ENCODE measurements around the gene OR2T2. TPM values are rescaled to one million over a fixed set of nuclear protein-coding genes. Genes with fewer than 3 reads are reported as not detected.
"Not testable (repeated sequence)": the region's sequence is repeated elsewhere in the genome, so short reads cannot be mapped to it uniquely, and the experiment has no call there.

OR2T2 gene
- total RNA-seq, 4 donors from 2014 or later, result not detected

GRCh38 chr1:248417854-248418253 lies 27.6 kb upstream of the OR2T2 start:
- Histone ChIP-seq H3K27ac (no peak overlapping the region), H3K27me3 (no peaks in the 10 kb centered on the region), H3K4me3 (no peak overlapping the region), H3K9me3 (peaks cover 0 to 13% (median 4%) of the 10 kb centered on the region in 3 donors), H3K36me3 (no peaks in the 10 kb centered on the region), H3K4me1 (no peaks in the 10 kb centered on the region)
- intact Hi-C loops (cut with DNase I), result no loop called here
- TF ChIP-seq, protein P1, sequence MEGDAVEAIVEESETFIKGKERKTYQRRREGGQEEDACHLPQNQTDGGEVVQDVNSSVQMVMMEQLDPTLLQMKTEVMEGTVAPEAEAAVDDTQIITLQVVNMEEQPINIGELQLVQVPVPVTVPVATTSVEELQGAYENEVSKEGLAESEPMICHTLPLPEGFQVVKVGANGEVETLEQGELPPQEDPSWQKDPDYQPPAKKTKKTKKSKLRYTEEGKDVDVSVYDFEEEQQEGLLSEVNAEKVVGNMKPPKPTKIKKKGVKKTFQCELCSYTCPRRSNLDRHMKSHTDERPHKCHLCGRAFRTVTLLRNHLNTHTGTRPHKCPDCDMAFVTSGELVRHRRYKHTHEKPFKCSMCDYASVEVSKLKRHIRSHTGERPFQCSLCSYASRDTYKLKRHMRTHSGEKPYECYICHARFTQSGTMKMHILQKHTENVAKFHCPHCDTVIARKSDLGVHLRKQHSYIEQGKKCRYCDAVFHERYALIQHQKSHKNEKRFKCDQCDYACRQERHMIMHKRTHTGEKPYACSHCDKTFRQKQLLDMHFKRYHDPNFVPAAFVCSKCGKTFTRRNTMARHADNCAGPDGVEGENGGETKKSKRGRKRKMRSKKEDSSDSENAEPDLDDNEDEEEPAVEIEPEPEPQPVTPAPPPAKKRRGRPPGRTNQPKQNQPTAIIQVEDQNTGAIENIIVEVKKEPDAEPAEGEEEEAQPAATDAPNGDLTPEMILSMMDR (IDR thresholded peaks at IDR 0.05), result no peak
- TF ChIP-seq POLR2A (IDR thresholded peaks at IDR 0.05), result no peak
- WGBS, 2 donors, result 52 to 60% methylated on average over 2 of the region's 2 CpGs
- DNase-seq, result no peak

- H3K36me3 ChIP-seq, result no peaks in the 10 kb centered on the region
- intact Hi-C loops (cut with DNase I), result no loop called here
- H3K27ac ChIP-seq, result no peak overlapping the region
- TF ChIP-seq, protein P1 (IDR thresholded peaks at IDR 0.05), result no peak
- TF ChIP-seq POLR2A (IDR thresholded peaks at IDR 0.05), result no peak
- no peak for DNase-seq
- H3K9me3 ChIP-seq, result peaks cover 0 to 21% (median 4%) of the 10 kb centered on the region in 3 donors
- H3K4me3 ChIP-seq, result no peak overlapping the region
- H3K27me3 ChIP-seq, result no peaks in the 10 kb centered on the region
- no peaks in the 10 kb centered on the region for H3K4me1 ChIP-seq
- WGBS, 2 donors, result 6 to 7% methylated on average over 1 of the region's 1 CpG
These were observed 24.1 kb upstream of the OR2T2 start for GRCh38 chr1:248421384-248421783.

DNA sequence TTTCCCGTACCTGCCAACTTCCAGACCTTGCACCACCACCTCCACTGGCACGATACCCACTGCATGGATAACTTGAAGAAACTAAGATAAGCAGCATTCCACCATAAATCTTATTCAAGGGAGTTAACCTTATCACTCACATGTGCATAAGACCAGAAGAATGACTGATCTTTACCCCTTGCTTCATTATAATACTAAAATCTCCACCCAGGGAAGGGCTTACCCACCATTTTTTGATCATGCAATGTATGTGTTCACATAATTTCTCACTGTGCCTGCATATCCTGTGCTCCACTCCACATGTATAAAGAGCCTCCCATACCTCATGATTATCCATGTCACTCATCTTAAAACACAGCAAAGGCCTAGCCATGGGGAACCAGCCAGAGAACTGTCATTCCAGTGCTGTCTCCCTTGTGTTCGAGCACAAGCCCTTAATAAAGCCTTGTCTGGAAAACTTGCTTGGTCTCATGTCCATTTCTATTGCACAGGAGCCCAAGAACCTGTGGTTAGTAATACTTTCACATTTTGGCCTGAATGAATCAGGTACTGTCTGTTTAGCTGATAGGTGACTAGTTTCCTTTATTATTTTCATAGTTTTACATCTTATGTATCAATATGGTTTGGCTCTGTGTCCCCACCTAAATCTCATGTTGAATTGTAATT lies 17.8 kb upstream of the OR2T2 start:
- intact Hi-C loops (cut with DNase I), result not testable (repeated sequence)

GRCh38 chr1:248428192-248428533 lies 17.3 kb upstream of the OR2T2 start:
- DNase-seq, result not testable (repeated sequence)

More for the DNA sequence above, 17.8 kb upstream of the OR2T2 start:
- not testable (repeated sequence) for H3K9me3 ChIP-seq, H3K36me3 ChIP-seq, H3K4me1 ChIP-seq, H3K27ac ChIP-seq, H3K27me3 ChIP-seq, H3K4me3 ChIP-seq, DNase-seq
- 60 to 63% methylated on average over 3 of the region's 3 CpGs for WGBS, 2 donors

DNA sequence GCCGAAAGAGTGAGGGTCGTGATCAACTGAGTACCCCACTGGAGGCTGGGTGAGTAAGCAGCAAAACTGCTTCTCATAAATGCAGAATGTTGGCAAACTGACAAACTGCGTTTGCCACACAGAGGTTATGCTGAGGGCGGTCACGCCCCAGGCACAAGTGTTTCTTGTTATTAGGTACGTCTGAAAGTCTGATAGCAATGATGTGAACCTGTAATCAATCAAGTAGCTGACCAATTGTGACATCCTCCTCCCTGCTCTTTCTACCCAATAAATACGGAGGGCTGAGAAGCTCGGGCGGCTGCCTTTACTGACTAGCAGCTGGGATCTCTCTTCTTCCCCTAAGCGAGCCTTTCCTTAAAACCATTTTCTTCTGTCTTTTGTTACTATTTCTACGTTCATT lies 13.8 kb upstream of the OR2T2 start:
- H3K4me1 ChIP-seq; H3K27me3 ChIP-seq; intact Hi-C loops (cut with DNase I); H3K36me3 ChIP-seq; DNase-seq; H3K4me3 ChIP-seq; H3K27ac ChIP-seq; H3K9me3 ChIP-seq: not testable (repeated sequence)
- WGBS, 2 donors, result 56 to 57% methylated on average over 6 to 8 of the region's 11 CpGs

More at GRCh38 chr1:248428192-248428533, 17.3 kb upstream of the OR2T2 start:
- intact Hi-C loops (cut with DNase I); H3K27me3 ChIP-seq; H3K36me3 ChIP-seq; H3K27ac ChIP-seq; H3K4me3 ChIP-seq; H3K9me3 ChIP-seq; H3K4me1 ChIP-seq: not testable (repeated sequence)
- 60% methylated on average over 3 of the region's 3 CpGs for WGBS, 2 donors

- H3K4me3 ChIP-seq; H3K27me3 ChIP-seq; H3K9me3 ChIP-seq; H3K27ac ChIP-seq; DNase-seq; H3K4me1 ChIP-seq; H3K36me3 ChIP-seq; intact Hi-C loops (cut with DNase I): not testable (repeated sequence)
- 46 to 52% methylated on average over 4 of the region's 4 CpGs for WGBS, 2 donors
These were observed 13.2 kb upstream of the OR2T2 start for GRCh38 chr1:248432201-248432600.

GRCh38 chr1:248433811-248434415 lies 11.5 kb upstream of the OR2T2 start:
- intact Hi-C loops (cut with DNase I); H3K27ac ChIP-seq; H3K4me3 ChIP-seq; H3K36me3 ChIP-seq; DNase-seq; H3K9me3 ChIP-seq; H3K27me3 ChIP-seq; H3K4me1 ChIP-seq: not testable (repeated sequence)
- WGBS, 2 donors, result 88 to 96% methylated on average over 18 to 31 of the region's 38 CpGs

- H3K4me3 ChIP-seq; H3K27ac ChIP-seq; DNase-seq; H3K36me3 ChIP-seq; H3K27me3 ChIP-seq; intact Hi-C loops (cut with DNase I); H3K4me1 ChIP-seq; H3K9me3 ChIP-seq: not testable (repeated sequence)
- 71 to 82% methylated on average over 5 to 6 of the region's 6 CpGs for WGBS, 2 donors
These were observed 10.5 kb upstream of the OR2T2 start for GRCh38 chr1:248434913-248435312.

- H3K36me3 ChIP-seq; H3K27ac ChIP-seq; H3K4me1 ChIP-seq; H3K9me3 ChIP-seq; intact Hi-C loops (cut with DNase I); H3K27me3 ChIP-seq; DNase-seq; H3K4me3 ChIP-seq: not testable (repeated sequence)
- 52 to 67% methylated on average over 3 of the region's 3 CpGs for WGBS, 2 donors
These were observed 9.1 kb upstream of the OR2T2 start for GRCh38 chr1:248436303-248436702.

DNA sequence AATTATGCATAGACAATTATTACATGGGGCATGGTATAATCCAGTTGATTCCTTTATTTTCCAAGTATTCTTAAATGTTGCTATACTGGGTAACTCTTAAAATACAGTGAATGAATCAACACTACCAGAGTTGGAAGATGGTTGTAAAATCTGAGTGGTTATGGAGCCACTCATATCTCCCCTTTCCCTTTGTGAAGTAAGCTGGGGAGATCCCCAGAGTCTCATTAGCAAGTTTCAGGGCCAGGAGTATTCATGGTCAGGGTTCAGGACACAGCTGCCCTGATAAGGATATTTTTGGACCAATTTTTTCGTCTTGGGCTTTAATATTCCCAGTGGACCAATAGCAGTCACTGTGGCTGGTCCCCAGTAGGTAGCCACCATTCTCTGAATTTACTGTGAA lies 6.8 kb upstream of the OR2T2 start:
- intact Hi-C loops (cut with DNase I); DNase-seq; H3K27me3 ChIP-seq; H3K4me1 ChIP-seq; H3K36me3 ChIP-seq; H3K9me3 ChIP-seq; H3K4me3 ChIP-seq; H3K27ac ChIP-seq: not testable (repeated sequence)
- WGBS, 2 donors, result 11 to 20% methylated on average over 1 of the region's 1 CpG

DNA sequence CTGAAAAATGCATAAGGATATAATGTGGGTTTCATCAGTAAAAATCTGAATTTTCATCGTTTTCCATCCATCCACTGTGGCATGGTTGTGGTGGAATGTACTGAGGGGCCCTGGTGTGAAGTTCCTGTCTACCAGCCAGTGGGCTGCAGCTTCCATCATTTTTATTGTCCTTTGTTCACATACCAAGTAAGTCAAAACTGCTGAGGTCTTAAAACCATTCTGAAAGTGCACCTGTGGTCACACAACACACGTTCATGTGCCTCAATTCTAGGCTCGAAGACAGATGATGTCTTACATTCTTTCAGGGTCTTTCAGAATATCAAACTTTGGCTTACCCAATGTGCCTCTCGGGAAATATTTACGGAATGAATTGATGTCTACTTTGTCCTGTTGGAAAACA lies 6.2 kb upstream of the OR2T2 start:
- H3K9me3 ChIP-seq; intact Hi-C loops (cut with DNase I); DNase-seq; H3K4me3 ChIP-seq; H3K27me3 ChIP-seq; H3K36me3 ChIP-seq; H3K27ac ChIP-seq; H3K4me1 ChIP-seq: not testable (repeated sequence)
- 55 to 67% methylated on average over 5 of the region's 5 CpGs for WGBS, 2 donors

Measured in esophagus squamous epithelium (tissue), 5 donors.